MV-4-11 (cell line): ENCODE measurements around the gene STK11.

ENCODE experiments used
- DNase-seq: peaks from one replicate; lab custom pipeline; 2025; lab: John Stamatoyannopoulos, UW

The STK11 gene

DNA sequence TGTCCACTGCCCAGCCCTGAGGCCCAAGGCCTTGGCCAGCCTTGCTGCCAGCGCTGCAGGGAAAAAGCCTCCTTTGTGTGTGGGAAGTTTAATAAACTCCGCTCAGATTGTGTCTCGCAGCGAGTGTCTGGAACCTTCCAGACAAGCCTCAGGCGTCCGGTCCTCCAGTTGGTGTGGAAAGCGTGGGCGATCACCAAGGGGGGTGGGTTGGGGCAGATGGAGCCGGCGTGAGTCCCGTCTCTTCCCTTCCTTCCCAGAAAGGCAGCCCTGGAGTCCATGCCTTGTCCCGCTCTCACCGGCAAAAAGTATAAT is 4.6 kb downstream of the STK11 start:
- no peak for DNase-seq

DNA sequence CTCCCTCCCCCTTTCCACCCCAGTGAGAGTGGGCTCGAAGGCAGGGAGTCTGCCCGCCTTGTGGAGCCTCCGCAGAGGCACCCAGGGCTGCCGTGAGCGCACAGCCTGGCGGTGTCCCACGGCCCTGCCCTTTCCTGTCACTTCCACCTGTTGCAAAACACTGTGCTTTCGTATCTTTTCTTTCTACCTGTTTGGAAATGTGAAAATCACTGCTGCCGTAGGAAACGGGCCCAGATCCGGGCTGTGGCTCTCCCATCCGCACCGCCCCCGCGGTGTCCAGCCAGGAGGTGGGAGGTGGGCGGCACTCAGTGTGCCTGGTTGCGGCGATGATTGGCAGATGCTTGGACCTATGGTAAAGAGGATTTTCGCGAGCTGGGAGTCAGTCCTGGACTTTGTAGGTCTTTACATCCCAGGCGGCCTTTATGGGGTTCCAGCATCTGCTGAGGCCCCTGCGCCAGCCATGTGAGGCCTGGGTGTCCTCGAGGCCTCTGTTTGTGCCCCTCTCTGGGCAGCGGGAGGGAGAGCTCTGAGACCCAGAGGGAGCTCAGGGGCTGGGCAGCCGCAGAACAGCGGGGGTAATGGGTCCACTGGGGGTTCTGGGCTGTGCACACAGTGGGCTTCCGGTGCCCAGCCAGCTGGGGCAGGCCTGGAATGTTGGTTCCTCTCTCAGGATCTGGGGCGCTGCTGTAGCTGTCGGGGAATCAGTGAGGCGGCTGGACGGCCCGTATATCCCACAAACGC is 6.1 kb downstream of the STK11 start:
- peak; percentile 10 for DNase-seq

DNA sequence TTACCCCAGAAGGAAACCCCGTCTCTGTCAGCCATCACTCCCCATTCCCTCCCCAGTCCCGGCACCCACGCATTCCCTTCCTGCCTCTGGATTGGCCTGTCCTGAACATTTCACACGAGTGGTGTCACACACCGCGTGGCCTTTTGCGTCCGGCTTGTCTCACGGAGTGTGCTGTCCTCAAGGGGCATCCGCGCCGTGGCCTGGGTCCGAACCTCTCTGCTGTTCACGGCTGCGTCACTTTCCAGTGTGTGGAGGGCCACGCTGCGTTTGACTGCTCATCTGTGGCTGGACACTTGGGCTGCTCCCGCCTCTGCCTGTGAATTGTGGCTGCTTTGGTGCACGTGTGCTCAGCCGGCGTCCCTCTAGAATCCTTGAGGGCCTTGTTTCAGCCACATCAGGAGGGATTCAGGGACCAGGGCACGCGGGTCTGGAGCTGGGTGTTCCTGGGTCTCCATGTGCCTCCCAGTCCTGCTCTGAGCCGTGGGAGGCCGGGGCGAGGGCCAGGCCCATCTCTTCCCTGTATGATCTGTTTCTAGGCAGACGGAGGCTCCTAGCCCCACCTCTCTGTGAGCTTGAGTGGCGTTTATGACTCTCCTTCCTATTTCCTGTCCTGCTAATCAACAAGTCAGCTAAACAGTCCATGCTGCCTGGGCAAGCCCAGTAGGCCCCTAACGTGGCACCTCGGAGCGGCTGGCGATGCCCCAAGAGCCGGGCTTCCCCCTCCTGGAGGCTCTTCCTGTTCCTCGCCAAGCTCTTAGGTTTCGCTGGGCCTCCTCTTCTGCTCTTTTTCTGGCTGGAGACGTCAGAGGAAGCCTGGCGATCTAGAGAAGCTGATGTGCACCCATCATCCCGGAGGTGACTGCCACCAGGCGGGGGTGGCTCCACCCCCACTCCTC is 8.1 kb downstream of the STK11 start:
- DNase-seq = peak; percentile 93

DNA sequence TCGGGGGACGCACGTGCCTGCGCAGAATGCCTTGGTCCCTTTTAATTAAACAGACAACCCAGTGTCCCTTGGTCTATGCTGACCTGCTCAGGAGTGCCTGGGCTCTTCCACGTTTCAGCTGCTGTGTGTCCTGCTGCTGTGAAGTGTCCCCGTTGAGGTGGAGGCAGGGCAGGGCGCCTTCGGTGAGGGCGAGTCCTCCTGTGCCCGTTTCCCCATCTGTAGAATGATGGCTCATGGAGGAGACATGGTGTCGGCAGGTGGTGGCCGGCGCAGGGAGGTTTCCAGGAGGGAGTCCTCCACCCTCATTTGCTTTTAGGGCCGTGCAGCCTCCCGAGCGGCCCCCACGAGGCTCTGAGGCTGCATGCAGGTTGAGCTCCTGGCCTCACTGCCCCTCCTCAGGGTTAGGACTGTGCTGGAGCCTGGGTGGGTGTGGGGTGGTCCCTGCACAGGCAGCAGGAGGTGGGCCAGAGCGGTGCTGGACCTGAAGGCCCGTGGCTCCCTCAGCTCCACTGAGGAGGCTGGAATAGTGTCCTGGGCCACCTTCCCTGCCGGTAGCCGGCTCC is 8.8 kb downstream of the STK11 start:
- no peak for DNase-seq

DNA sequence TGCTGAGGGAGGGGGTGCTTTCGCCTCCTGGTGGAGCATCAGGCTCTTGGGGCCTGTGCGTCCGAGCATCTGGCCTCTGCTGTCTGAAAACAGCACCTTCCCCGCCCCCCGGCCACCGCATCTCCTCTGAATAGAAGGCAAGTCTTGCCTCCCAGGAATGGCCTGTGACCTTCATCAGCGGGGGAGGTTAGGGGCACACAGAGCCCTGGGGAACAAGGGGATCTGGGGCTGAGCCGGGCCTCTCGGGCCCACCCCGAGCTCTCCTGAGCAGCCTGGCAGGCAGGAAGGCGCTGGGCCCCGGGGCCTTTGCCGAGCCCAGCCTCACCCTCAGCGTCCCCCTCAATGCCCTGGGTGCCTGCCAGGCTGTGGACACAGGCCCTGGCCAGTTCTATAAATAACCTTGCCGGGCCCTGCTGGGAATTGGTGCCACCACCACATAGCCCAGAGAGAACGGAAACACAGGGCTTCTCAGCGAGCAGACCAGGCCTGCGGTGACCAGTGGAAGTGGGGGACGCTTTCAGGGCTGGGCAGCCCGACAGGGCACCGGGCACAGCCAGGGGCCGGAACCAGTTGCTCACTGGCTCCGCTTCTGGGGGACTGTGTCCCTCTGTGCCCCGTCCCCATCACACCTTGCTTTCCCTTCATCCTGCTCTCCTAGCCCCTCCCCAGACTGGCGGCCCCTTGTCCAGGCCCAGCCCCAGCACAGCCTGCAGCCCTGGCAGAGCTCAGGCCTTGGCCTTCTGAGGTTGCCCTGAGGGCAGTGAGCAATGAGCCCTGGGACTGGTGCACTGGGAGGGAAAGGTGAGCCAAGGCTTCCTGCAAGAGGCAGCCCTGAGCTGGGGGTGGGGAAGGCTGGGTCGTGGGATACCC is 9.5 kb downstream of the STK11 start:
- no peak for DNase-seq

DNA sequence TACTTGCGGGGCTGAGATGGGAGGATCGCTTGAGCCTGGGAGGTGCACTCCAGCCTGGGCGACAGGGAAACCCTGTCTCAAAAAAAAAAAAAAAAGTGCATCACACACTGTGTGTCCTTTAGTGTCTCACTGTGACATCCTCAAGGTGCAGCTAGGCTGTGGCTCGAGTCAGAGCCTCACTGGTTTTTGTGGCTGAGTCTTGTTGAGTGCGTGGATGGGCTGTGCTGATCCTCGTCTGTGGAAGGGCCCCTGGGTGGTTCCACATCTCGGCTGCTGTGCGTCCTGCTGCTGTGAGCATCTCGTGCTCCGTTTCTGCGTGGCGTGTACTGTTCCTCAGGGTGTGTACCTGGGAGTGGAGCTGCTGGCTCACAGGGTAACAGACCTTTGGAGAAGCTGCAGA is 11.2 kb downstream of the STK11 start:
- no peak for DNase-seq

DNA sequence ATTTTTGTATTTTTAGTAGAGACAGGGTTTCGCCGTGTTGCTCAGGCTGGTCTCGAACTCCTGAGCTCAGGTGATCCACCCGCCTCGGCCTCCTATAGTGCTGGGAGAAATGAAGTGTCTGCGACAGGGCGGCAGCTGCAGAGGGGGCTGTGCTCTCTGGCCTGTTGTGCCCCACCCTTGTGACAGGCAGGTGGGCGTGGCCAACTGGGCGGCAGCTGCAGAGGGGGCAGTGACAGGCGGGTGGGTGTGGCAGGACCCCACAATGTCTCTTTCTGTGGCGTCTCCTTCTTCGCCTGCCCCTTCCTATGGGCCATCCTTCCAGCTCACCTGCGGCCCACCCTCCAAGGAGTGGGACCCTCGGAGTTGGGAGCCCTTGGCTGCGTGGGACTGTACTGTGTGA is 11.8 kb downstream of the STK11 start:
- no peak for DNase-seq

DNA sequence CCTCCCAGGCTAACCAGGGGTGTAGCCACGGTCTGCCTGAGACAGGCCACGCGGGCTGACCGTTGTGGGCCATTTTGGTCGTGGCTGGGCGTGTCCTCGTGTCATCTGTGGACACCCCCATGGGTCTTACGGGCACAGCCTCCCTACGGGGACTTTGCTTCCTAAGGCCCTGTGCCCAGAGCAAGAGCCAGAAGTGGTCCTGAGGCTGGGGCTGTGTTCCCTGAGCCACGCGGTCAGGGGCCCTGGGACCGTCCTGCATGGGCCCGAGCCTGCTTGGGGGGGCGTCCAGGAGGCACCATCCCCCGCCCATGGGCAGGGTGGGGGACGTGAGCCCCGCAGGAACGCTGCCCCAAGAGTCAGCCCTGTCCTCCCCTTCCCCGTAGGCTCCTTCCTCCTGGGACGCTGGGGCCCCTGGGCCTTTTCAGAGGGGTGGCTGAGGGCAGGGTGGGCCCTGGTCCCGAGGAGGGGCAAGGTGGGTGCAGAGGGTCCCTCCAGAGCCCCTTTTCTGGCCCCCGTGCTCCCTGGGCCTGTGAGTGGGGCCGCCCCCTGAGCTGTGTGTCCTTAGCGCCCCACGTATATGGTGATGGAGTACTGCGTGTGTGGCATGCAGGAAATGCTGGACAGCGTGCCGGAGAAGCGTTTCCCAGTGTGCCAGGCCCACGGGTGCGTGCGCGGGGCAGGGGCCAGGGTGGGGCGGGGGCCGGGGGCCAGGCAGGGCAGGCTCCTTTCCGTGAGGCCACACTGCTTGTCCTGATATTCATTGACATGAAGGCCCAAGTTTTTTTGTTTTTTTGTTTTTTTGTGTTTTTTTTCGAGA is 13.4 kb downstream of the STK11 start:
- DNase-seq = no peak

DNA sequence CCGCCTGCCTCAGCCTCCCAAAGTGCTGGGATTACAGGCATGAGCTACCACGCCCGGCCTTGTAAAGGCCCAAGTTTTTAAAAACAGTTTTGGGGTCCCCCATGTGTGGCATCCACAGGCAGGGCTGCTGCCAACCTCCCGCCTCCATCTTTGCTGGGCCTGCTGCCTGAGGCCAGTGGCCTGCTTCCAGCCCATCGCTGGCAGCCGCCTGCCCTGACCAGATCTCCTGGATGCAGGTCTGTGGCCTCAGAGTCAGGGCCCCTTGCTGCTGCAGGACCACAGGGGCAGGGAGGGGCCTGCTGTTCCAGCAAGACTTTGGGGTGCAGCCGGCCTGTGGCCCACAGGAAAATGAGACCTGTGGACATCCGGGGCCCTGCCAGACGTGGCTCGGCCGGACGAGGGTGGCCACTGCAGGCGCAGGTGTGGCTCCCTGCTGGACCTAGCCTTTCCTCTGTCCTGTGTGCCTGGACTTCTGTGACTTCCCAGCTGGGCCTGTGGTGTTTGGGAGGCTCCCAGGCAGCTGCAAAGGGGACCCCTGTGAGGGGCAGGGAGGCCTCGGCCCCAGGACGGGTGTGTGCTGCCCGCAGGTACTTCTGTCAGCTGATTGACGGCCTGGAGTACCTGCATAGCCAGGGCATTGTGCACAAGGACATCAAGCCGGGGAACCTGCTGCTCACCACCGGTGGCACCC is 14.4 kb downstream of the STK11 start:
- no peak for DNase-seq

DNA sequence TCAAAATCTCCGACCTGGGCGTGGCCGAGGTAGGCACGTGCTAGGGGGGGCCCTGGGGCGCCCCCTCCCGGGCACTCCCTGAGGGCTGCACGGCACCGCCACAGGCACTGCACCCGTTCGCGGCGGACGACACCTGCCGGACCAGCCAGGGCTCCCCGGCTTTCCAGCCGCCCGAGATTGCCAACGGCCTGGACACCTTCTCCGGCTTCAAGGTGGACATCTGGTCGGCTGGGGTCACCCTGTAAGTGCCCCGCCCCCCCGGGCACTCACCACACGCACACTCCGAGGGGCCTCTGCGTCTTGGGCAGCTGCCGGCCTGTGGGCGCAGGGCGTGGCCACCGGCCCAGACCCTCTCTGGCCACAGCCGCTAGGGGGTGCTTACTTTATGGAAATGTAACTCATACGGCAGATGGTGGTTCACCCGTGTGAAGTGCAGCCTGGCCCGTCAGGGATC is 14.9 kb downstream of the STK11 start:
- no peak for DNase-seq

DNA sequence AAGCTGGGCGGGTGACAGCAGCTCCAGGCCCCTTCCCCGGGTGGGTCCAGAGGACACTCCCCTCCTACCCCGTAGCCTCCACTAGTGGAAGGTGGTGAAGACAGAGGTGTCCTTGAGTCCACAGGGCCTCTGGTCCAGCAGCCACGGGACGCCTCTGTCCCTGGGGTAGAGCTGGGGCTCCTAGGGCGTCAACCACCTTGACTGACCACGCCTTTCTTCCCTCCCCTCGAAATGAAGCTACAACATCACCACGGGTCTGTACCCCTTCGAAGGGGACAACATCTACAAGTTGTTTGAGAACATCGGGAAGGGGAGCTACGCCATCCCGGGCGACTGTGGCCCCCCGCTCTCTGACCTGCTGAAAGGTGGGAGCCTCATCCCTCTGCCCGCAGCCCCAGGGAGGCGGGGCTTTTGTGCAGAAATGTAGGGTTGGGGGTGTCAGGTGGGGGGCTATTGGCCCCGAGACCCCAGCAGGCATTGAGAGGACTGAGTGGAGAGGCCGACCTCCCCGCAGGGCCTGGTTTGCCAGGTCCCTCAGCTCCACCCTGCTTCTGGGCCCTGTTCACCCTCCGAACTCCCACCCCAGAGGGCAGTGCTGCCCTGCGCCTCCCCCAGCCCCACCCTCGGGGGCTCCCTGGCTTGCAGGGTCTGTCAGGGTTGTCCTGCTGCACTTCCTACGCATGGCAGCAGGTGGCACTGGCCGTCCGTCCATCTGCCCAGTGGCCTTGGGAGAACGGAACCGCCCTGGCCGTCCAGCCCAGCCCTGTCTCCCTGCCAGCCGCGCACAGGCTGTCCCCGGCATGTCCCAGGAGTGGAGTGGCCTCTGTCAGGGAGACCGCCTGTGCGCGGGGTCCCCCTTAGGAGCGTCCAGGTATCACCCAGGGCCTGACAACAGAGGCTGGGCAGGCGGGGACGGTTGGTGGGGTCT is 15.7 kb downstream of the STK11 start:
- no peak for DNase-seq

DNA sequence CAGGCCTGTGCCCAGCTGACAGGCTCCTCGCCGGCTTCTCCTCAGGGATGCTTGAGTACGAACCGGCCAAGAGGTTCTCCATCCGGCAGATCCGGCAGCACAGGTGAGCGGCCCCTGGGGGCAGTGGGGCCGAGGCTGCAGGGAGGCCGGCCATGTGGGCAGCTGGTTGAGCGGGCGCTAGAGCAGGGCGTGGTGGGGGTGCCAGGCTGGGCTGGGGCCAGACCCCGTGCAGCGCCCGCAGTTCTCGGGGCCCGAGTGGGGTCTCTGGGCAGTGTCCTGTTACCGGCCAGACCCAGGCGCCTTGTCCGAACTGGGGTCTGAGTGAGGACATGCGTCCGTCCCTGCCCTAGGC is 16.3 kb downstream of the STK11 start:
- no peak for DNase-seq

DNA sequence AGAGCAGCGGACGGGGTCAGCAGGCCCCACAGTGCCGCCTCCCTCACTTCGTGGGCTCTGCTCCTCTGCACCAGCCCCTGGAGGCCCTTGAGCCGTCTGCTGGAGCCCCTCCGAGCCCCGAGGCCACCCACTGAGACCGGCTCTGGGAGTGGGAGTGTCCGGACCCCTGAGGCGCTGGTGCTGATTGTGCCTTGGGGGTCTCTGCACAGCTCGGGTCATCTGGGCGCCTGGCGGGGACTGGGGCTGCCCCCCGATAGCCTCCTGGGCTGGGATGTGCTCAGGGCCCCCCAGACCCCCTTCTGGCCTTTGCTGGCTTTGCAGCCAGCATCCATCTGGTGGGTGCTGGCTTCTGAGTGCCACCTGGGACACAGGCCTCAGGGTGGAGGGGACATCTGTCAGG is 16.8 kb downstream of the STK11 start:
- no peak for DNase-seq

DNA sequence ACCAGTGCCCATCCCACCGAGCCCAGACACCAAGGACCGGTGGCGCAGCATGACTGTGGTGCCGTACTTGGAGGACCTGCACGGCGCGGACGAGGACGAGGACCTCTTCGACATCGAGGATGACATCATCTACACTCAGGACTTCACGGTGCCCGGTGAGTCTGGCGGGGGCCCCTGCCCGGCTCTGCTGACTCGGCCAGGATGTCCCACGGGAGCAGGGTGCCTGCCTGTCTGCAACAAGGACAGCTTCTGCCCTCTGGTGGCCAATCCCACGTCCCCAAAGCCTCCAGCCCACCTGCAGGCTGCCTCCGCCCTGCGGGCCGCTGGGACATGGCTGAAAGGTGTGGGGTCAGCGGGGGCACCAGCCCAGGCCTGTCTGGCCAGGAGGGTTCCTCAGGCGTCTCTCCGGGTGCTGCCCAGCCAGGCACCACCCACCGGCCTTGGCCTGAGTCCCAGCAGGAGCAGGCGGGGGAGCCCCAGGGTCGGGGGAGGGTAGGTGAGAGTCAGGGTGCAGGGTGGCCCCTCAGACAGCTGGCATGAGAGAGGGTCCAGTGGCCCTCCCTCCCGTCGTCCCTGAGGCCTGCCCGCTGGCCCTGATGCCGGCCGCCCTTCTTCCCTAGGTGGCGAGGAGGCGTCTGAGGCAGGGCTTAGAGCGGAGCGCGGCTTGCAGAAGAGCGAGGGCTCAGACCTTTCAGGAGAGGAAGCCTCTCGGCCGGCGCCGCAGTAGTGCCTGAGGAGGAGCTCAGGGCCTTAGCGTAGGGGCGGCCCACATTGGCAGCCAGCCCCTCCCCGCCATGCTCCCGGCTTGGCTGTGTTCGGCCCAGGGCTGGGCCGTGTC is 17.7 kb downstream of the STK11 start:
- DNase-seq = peak; percentile 19

DNA sequence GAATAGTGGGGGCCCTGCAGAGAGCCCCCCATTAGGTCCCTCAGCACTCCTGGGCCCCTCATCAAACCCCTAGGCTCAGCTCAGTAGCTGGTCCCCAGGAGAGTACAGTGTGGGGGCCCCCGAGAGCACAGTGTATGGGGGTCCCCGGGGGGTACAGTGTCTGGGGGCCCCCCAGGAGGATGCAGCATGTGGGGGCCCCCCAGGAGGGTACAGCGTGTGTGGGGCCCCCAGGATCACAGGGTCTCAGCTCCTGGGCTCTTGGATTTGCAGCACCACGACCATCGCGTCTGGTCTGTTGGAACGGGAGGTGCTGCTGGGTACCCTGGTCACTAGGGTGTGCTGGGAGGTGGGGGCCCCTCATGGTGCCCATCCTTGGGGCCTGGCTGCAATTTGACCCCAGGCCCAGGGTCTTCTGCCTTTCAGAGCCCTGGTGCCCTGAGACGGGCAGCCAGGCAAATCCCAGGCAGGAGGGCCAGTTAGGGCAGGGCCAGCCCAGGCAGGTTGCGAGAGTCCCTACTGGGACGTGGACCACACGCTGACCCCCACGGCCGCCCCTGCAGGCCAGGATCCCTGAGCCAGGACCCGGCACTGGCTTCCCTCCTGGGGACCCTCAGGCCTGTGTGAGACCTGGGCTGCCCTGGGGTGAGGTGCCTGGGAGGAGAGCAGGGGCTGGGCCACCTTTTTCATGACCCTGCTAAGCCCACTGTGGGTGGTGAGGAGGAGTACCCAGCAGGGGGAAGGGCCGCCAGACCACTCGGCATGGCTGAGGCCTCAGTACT is 18.7 kb downstream of the STK11 start:
- DNase-seq = no peak

DNA sequence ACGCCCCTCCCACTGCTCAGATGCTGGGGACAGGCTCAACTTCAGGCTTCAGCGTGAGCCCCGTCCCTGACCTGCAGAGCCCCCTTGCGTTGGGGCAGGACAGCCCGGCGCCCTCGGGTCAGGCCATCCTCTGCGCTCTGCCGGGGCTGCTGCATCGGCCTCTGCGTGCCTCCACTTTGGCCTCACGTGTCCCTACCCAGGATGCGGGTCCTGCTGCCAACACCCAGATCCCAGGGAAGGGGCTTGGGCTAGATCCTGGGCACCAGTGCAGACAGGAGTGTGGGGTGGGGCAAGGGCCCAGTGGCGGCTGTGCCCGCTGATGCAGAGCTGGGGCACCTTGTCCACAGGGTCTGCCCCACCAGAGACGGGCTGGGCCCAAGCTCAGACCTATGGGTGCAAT is 19.3 kb downstream of the STK11 start:
- no peak for DNase-seq

DNA sequence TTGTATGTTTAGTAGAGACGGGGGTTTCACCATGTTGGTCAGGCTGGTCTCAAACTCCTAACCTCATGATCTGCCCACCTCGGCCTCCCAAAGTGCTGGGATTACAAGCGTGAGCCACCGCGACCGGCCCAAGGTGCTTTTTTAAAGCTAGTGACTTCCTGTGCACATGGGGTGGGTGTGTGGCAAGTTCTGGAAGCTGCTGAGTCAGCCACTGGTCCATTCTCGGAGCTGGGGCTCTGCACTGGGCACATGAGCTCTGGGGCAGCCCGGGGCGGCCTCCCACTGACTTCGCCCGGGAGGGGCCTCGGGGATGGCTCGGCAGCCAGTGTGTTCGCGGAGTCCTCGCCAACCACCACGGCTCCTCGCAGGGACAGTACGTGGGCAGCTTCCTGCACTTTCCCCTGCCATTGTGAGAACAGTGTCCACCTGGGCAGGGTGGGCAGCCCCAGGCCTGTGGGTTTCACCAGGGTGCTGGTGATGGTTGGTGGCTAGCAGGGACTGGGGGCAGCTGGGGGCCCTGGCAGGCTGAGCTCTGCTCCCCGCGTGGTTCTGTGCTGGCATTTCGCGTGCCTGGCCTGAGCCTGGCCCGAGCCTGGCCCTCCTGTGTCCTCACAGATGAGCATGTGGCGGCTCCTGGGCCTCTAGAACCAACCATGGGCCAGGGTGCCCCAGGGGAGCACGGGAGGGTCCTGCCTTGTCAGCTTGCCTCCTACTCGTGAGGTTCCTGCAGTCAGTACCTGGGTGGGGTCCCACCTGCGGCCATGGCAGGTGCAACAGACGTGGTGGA is 20.1 kb downstream of the STK11 start:
- no peak for DNase-seq
